ENCODE data around the gene TMEM186. TPM values are rescaled to one million over a fixed set of nuclear protein-coding genes. Genes with fewer than 3 reads are reported as not detected.

The TMEM186 gene
- total and polyA plus RNA-seq, 2 donors (not counting 1 experiment from before 2014, with no cell fraction given): 6.8 to 8.6 TPM

DNA sequence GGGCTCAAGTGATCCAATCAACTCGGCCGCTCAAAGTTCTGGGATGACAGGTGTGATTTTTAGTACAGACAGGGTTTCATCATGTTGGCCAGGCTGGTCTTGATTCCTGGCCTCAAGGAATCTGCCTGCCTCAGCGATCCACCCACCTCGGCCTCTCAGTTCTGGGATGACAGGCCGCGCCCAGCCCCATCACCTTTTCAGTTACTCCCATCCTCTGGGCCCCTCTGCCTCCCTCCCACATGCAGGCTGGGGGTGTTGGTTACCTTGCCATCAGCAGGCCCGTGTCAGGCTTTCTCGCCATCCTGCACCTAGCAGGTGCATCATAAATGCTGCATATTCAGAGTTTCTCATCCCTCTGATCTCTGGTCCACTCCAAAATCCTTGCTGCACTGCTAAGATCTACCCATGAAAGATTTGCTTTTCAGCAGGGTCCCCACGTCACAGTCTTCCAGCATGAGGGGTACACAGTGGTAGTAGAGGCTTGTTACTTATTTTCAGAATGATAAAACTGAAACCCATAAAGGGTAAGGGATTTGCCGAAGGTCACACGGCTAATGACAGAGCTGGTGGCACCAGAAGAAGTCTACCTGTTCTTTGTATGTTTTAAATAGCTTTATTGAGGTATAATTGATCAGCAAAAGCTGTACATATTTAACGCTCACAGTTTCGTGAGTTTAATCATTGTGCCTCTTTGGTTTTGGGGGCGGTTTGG lies 16.8 kb upstream of the TMEM186 start:
- Histone ChIP-seq H3K9me3 (ENCODE audit: control insufficient read depth, insufficient read depth, low read depth, low read length) (no peaks in the 10 kb centered on the region), H3K27me3 (ENCODE audit: control insufficient read depth, insufficient read depth, low read length) (no peaks in the 10 kb centered on the region), H2AFZ (ENCODE audit: low read length) (no peak overlapping the region), H3K79me2 (ENCODE audit: control insufficient read depth, insufficient read depth, low read length) (no peaks in the 10 kb centered on the region), H3K4me1 (ENCODE audit: control insufficient read depth, extremely low read depth, insufficient read depth, low read length) (peaks cover 3% of the 10 kb centered on the region), H3K4me2 (ENCODE audit: extremely low read depth, insufficient read depth, low read length) (no peak overlapping the region), H4K20me1 (ENCODE audit: control insufficient read depth, extremely low read depth, insufficient read depth, low read length) (no peaks in the 10 kb centered on the region), H3K27ac (ENCODE audit: insufficient read depth, low read length) (no peak overlapping the region), H3K4me3 (replicated peaks in 1 of 4; ENCODE audit: control extremely low read depth in 1 of 4, insufficient read depth in 1 of 4, low read depth in 3 of 4, low read length in 4 of 4) (no peak overlapping the region), H3K36me3 (ENCODE audit: control insufficient read depth, insufficient read depth, low read length) (peaks cover 30% of the 10 kb centered on the region), H3K9ac (ENCODE audit: insufficient read depth, low read length) (no peak overlapping the region)
- TF ChIP-seq, protein P1, sequence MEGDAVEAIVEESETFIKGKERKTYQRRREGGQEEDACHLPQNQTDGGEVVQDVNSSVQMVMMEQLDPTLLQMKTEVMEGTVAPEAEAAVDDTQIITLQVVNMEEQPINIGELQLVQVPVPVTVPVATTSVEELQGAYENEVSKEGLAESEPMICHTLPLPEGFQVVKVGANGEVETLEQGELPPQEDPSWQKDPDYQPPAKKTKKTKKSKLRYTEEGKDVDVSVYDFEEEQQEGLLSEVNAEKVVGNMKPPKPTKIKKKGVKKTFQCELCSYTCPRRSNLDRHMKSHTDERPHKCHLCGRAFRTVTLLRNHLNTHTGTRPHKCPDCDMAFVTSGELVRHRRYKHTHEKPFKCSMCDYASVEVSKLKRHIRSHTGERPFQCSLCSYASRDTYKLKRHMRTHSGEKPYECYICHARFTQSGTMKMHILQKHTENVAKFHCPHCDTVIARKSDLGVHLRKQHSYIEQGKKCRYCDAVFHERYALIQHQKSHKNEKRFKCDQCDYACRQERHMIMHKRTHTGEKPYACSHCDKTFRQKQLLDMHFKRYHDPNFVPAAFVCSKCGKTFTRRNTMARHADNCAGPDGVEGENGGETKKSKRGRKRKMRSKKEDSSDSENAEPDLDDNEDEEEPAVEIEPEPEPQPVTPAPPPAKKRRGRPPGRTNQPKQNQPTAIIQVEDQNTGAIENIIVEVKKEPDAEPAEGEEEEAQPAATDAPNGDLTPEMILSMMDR (conservative IDR thresholded peaks at IDR 0.05 in 1 of 2, IDR thresholded peaks at IDR 0.05 in 1 of 2; ENCODE audit: low read depth in 1 of 2, low read length in 2 of 2): no peak
- no peak for TF ChIP-seq EZH2 (IDR thresholded peaks at IDR 0.05; ENCODE audit: low read length, missing control alignments)
- DNase-seq (ENCODE audit: low read depth in 2 of 2): no peak

DNA sequence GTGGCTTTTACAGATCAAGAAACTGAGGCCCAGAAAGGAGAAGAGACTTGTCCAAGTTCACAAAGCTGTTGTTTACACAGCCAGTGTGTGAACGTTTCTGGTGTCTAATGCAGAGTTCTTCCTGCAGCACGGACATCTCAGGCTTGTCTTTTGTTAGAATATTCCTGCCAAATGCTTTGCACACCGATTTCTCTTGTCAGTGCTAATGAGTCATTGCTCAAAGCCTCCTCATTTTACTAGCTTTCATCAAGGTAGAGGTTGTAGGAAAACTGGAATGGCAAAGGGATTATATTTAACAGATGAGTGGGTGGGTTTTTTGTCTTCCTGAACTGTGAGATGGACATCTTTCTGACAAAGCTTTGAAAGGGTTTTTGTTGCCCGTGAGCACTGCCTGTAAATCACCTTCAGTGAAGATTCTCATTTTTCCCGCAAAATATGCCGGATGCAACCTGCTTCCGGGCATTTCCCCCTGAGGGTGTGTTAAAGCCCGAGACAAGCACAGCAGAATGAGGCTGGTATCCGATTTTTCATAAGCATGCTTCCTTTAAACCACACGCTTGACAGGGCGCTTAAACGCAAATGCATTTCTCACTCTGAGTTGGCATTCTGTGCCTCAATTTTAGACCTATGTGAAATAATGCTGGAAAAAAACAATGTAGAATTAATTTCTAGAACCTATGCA lies 14.9 kb upstream of the TMEM186 start:
- H3K79me2 ChIP-seq (ENCODE audit: control insufficient read depth, insufficient read depth, low read length): peaks cover 1% of the 10 kb centered on the region
- H3K4me3 ChIP-seq (replicated peaks in 1 of 4; ENCODE audit: control extremely low read depth in 1 of 4, insufficient read depth in 1 of 4, low read depth in 3 of 4, low read length in 4 of 4): no peak overlapping the region
- H3K4me2 ChIP-seq (ENCODE audit: extremely low read depth, insufficient read depth, low read length): no peak overlapping the region
- TF ChIP-seq, protein P1 (conservative IDR thresholded peaks at IDR 0.05 in 1 of 2, IDR thresholded peaks at IDR 0.05 in 1 of 2; ENCODE audit: low read depth in 1 of 2, low read length in 2 of 2): no peak
- no peak for TF ChIP-seq EZH2 (IDR thresholded peaks at IDR 0.05; ENCODE audit: low read length, missing control alignments)
- no peak overlapping the region for H3K27ac ChIP-seq (ENCODE audit: insufficient read depth, low read length)
- no peak overlapping the region for H3K9ac ChIP-seq (ENCODE audit: insufficient read depth, low read length)
- H3K36me3 ChIP-seq (ENCODE audit: control insufficient read depth, insufficient read depth, low read length): peaks cover 31% of the 10 kb centered on the region
- no peaks in the 10 kb centered on the region for H3K9me3 ChIP-seq (ENCODE audit: control insufficient read depth, insufficient read depth, low read depth, low read length)
- no peaks in the 10 kb centered on the region for H3K27me3 ChIP-seq (ENCODE audit: control insufficient read depth, insufficient read depth, low read length)
- DNase-seq (ENCODE audit: low read depth in 2 of 2): no peak
- no peaks in the 10 kb centered on the region for H3K4me1 ChIP-seq (ENCODE audit: control insufficient read depth, extremely low read depth, insufficient read depth, low read length)
- H4K20me1 ChIP-seq (ENCODE audit: control insufficient read depth, extremely low read depth, insufficient read depth, low read length): no peaks in the 10 kb centered on the region
- no peak overlapping the region for H2AFZ ChIP-seq (ENCODE audit: low read length)

DNA sequence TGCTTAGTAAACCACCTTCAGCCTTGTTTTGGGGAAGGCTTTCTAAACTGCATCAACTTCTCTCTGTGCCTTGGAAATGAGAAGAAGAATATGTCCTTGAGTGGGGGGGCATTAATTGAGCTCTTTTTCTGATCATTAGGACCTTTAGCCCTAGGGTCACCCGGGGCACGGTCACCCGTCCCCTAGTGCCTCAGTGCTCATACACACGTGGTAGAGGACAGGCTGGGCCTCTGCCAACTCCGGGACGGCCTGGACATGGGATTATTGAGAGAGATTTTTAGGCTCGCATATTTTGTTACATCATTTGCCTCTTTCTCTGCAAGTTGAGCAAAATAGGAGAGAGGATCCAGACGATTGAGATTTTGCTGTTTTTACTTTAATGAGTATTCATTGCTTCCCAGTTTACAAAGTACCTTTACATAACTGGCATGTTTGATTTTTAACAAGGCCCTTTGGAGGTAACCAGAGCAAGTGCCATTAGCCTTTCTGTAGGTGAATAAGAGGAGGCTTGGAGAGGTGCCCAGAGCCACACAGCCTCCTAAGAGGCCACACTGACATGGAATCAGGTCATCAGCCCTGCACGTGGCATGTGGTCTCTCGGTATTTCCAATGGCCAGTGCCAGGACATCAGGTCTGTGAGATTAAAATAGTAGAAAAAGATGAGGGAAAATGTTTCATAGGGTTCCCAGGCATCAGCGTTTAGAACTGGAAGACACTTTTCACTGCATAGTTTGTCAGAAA lies 11.3 kb upstream of the TMEM186 start:
- no peaks in the 10 kb centered on the region for H3K9me3 ChIP-seq (ENCODE audit: control insufficient read depth, insufficient read depth, low read depth, low read length)
- H3K4me1 ChIP-seq (ENCODE audit: control insufficient read depth, extremely low read depth, insufficient read depth, low read length): no peaks in the 10 kb centered on the region
- H4K20me1 ChIP-seq (ENCODE audit: control insufficient read depth, extremely low read depth, insufficient read depth, low read length): no peaks in the 10 kb centered on the region
- no peak overlapping the region for H3K4me3 ChIP-seq (replicated peaks in 1 of 4; ENCODE audit: control extremely low read depth in 1 of 4, insufficient read depth in 1 of 4, low read depth in 3 of 4, low read length in 4 of 4)
- peaks cover 21% of the 10 kb centered on the region for H3K36me3 ChIP-seq (ENCODE audit: control insufficient read depth, insufficient read depth, low read length)
- no peaks in the 10 kb centered on the region for H3K27me3 ChIP-seq (ENCODE audit: control insufficient read depth, insufficient read depth, low read length)
- H3K27ac ChIP-seq (ENCODE audit: insufficient read depth, low read length): no peak overlapping the region
- no peak for DNase-seq (ENCODE audit: low read depth in 2 of 2)
- no peak overlapping the region for H2AFZ ChIP-seq (ENCODE audit: low read length)
- H3K9ac ChIP-seq (ENCODE audit: insufficient read depth, low read length): no peak overlapping the region
- no peak overlapping the region for H3K4me2 ChIP-seq (ENCODE audit: extremely low read depth, insufficient read depth, low read length)
- peaks cover 9% of the 10 kb centered on the region for H3K79me2 ChIP-seq (ENCODE audit: control insufficient read depth, insufficient read depth, low read length)
- no peak for TF ChIP-seq EZH2 (IDR thresholded peaks at IDR 0.05; ENCODE audit: low read length, missing control alignments)
- TF ChIP-seq, protein P1 (conservative IDR thresholded peaks at IDR 0.05 in 1 of 2, IDR thresholded peaks at IDR 0.05 in 1 of 2; ENCODE audit: low read depth in 1 of 2, low read length in 2 of 2): no peak
